NCI-H1092 treated with DMSO at 0.1 percent for 48 hours (cell line): Measurements from ENCODE around the gene WDR37.
"Not testable (repeated sequence)": the region's sequence is repeated elsewhere in the genome, so short reads cannot be mapped to it uniquely, and the experiment has no call there.

Experiments used
- DNase-seq: peaks from one replicate; lab custom pipeline; 2025; lab: John Stamatoyannopoulos, UW

Gene WDR37

DNA sequence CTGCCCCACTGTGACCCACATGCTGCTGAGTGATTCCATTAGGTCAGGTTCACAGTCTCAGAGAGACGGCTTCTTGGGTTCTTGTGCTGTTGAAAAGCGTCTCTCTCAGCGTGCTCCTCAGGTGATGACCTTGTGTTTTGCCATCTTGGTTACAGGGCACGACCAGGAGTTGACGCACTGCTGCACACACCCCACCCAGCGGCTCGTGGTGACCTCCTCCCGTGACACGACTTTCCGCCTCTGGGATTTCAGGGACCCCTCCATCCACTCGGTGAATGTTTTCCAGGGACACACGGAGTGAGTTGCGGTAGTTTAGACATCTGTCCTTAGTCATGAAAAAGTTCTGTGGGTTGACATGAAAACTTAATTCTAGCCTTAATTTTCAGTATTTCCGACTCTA, 48.8 kb downstream of the WDR37 start:
- no peak for DNase-seq

DNA sequence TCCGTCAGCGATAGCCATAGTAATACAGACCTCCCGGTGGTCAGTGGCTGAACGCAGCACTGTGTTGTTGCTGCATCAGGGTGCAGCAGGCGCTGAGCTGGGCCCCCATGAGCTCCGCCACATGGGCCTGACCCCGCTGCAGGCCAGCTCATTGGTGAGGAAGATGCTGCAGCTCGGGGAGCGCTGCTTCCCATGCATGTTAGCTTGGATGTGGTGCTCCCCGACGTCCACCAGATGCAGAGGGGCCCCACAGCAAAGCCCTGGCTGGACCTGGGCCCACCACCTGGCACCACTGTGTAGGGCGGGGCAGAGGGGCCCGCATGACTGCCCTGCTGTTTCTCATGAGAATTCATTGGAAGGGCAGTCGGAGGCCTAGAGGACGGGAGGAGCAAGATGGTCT, 50.8 kb downstream of the WDR37 start:
- DNase-seq, result no peak

DNA sequence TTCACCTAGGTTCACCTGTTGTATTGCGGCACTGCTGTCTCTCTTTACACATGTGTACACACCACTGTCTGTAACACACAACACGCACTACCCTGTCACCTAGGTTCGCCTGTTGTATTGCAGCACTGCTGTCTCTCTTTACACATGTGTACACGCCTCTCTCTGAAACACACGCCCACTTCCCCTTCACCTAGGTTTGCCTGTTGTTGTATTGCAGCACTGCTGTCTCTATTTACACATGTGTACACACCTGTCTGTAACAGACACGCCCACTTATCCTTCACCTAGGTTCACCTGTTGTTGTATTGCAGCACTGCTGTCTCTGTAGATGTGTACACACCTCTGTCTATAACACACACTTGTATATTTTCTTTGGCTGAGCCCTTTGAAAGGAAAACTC, 51.5 kb downstream of the WDR37 start:
- no peak for DNase-seq

DNA sequence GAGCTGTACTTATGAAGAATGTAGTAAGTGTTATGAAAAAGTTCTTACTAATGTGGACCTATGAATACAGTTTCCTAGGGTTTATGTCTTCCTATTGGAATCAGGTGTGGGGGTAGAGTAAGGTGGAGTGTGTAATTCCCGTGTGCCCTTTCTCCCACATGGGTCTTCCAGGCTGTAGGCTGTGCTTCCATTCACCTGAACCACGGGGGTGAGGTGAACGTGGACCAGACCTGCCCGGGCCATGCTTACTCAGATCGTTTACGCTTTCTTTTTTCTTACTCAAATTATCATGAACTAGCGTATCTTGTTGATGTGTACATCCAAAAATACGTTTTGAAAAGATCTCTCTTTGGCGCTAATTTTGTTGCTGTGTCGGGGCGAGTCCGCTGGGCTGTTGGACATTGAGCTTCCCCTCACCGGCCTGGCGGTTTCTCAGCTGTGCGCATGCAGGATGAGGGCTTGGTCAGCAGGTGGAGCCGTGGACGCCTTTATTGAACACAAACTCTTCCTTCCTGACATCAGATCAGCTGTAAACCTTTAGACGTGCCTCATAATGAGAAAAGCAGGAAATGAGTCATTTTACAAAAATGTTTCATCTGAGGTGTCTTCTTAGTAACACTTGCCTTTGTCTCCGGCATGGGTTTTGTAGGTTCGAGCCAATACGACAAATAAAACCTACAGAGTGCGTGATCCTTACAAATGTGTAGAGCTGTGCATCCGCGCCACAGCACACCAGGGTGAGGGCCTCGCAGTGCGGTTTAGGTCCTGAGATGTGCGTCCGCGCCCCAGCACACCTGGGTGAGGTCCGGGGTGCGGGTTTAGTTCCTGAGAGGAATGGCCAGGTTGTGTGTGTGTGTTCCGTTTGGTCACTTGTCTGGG, 53.8 kb downstream of the WDR37 start:
- DNase-seq, result no peak

DNA sequence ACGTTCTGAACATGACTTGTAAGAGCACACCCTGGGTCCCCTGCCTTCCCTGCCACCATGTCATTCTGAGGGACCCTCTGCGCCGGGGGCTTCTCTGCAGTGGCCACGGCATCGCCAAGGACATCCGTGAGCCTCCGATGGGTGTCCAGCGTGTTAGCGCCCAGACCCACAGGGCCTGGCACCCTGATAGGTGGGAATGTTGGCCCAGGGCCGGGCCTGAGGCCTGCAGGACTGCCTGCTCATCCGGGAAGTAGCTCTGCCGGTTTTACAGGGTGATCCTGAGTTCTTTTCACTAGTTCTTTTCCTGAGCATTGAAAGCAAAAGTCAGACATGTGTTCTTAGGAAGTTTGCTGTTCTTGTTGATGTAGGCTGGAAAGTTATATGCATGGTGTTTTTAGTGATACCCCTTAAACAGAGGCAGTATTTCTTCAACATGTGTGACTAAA, 54.5 kb downstream of the WDR37 start:
- no peak for DNase-seq

DNA sequence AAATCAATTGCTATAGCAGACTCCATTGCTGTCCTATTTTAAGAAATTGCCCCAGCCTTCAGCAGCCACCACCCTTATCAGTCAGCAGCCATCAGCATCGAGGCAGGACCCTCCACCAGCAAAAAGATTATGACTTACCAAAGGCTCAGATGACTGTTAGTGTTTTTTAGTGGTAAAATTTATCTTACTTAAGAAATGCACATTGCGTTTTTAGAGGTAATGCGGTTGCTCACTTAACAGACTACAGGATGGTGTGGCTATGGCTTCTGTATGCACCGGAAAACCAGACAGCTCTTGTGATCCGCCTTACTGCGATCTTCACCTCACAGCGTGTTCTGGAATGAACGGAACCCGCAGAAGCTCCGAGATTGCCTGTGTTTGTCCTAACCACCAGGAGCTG, 58.1 kb downstream of the WDR37 start:
- no peak for DNase-seq

DNA sequence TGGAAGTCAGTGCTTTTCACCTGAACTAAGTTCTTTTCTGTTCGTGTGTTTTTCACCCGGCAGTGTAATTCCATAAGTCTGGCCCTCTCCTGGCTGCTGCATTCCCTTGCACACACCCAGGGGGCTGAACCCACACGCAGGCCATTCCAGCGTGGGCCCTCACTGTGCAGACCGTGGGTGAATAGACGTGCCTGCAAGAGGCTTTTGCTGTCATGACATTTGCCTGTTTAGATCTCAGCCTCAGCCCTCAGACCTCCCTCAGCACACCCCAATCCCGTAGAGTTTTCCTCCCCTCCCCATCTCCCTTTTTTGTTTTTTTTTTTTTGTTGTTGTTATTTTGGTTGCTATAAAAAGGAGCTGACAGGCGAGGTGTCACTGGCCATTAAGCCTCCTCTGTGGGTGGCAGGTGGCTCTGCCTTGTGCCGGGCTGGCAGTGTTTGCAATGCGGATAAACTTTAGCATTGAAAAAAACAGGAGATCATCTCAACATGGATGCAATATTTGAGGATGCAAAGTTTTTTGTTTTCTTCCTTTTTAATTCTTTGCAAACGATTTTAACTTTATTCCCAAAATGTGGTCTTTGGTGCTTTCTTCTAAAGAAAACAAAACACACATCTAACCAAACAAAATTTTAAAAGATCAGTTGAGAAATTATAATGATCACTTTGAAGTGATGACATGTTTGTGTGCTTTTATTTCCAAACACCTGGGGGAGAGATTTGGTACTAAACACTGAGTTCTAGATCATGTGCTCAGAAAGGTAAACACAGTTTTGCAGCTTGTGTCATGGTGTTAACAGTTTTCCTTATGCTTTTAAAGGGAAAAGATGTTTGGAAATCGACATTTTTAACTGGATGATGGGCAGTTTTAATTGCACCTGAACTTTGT, 58.8 kb downstream of the WDR37 start:
- DNase-seq, result no peak

DNA sequence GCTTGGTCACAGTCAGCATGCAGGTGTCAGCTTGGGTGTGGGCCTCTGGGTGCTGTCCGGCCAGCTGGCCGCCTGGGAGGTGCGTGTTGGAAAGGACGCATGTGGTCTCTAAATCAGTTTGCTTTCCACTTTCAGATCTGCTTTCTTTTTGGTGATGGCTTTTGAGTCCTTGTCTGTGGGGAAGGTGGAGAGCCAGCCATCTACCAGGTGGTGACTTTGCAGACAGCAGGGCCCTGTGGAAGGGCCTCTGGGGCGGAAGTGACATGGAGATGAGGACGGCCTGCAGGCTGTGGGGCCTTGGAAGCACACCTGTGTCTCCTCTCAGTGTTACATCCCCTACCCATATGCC, 59.4 kb downstream of the WDR37 start:
- DNase-seq, result no peak

DNA sequence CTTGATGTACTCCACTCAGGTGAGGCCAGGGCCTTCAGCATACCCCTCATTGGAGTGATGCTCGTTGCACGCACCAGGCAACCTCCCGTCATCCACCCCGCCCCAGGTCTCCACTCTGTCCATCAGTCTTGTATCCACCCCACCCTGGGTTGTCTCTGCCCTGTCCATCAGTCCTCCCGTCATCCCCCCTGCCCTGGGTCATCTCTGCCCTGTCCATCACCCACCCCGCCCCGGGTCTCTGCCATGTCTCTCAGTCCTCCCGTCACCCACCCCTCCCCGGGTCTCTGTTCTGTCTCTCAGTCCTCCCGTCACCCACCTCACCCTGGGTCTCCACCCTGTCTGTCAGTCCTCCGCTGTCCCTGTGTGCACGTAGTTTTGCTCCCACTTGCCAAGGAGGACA, 59.9 kb downstream of the WDR37 start:
- DNase-seq, result no peak

DNA sequence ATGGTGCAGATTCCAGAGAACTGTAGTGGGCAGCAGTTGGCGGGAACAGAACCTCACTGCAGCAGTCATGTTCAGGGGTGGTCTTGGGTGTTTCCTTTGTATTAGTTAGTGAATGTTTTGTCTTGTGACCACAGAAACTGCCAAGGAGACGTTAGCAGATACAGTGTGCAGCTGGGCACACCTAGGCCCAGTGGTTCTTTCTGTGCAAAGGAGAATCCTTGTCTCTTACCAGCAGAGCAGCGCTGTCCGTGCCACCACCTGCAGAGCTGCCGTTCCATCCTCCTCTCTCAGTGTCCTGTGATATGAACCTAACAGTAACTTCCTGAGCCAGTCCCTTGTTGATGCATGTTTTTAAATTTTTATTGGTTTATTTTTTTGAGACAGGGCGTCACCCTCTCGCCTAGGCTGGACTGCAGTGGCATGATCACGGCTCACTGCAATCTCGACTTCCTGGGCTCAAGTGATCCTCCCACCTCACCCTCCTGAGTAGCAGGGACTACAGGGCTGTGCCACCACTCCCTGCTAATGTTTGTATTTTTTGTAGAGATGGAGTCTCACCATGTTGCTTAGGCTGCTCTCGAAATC, 60.6 kb downstream of the WDR37 start:
- DNase-seq, result no peak

DNA sequence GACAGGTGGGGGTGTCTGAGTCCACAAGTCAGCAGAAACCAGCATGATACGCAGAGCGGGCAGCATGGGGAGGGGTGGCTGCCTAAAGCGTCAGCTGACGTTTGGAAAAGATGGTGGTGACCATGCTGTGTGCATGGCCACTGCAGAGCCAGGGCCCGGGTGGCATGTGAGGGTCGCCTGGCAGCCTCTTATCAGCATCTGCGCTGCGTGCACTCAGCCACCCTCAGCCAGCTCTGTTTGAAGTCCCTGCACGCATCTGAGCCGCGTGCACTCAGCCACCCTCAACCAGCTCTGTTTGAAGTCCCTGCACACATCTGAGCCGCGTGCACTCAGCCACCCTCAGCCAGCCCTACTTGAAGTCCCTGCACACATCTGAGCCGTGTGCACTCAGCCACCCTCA, 61.5 kb downstream of the WDR37 start:
- DNase-seq, result no peak

DNA sequence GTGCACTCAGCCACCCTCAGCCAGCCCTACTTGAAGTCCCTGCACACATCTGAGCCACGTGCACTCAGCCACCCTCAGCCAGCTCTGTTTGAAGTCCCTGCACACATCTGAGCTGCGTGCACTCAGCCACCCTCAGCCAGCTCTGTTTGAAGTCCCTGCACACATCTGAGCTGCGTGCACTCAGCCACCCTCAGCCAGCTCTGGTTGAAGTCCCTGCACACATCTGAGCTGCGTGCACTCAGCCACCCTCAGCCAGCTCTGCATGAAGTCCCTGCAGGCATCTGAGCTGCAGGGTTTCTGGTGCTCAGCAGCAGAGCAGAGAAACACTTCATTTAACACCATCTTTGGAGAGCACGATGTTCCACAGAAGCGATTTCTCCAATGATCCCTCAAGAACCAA, 62.1 kb downstream of the WDR37 start:
- DNase-seq, result not testable (repeated sequence)

DNA sequence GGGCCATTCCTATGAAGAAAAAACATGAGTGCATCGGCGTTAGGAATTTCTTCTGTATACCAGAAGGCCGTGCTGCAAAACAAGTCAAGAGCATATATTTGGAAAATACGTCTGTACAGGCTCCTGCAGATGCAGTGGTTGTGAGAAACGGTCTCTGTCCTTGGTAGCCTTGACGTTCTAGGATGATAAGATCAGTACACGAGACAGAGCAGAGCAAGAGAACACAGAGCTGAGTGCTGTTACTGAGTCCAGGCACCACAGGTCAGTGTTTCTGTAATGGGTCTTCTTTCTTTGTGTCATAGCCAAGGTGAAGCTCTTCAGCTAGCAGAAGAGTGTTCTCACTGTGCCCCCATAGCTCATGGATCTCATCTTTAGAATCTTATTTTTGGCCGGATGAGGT, 62.8 kb downstream of the WDR37 start:
- DNase-seq, result no peak

DNA sequence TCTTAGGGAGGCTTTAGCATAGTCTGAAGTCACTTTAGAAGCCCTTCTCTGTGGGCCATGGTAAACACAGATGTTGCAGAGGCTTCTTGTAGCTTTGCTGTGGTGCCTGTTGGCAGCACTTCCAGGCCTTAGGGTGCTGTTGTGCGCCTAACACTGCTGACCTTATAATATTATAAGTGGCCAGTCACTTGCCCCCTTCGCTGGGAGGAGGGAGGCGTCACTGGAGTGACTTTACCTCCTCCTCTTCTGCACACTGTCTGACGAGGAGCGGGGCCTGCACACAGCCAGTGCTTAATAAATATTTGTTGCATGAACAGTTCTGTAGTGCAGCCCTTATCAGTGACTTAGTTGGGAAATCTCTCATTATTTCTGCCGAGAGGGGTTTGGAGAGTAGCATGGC, 63.3 kb downstream of the WDR37 start:
- no peak for DNase-seq

DNA sequence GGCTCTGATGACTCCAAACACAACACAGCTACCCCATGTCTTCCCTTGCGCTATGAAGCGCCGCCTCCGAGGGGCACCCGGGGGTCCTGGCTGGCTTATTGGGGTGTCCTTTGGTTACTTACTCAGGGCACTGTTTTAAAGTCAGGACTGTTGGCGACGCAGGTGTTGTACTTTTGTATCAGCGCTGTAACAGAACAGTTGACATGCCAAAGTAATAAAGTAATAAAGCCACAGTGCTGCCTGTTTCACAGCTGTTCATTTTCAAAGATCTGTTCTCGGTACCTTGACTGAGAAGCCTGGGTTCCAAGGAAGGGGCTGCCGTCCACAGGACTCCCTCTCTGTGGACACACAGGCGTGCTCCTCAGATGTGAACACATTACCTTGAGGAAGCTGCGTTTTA, 64.1 kb downstream of the WDR37 start:
- no peak for DNase-seq

DNA sequence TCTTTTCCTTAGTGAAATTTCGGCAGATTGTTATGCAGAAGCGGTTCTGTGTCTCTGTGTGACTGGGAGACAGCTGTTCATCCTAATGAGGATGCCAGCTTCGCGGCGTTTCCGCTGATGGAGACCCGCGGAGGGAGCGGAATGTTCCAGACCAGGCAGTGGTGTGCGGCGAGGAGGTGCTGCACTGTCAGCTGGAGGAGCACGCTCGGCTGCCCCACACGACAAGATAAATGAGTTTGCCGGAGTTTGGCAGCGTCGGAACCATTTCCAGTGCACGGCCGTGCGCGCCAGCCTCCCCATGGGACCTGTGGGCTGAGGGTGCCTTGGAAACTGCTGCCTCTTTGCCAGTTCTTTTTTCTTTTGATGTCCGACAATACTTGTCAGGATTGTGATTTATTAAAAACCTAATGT, 64.6 kb downstream of the WDR37 start:
- no peak for DNase-seq

DNA sequence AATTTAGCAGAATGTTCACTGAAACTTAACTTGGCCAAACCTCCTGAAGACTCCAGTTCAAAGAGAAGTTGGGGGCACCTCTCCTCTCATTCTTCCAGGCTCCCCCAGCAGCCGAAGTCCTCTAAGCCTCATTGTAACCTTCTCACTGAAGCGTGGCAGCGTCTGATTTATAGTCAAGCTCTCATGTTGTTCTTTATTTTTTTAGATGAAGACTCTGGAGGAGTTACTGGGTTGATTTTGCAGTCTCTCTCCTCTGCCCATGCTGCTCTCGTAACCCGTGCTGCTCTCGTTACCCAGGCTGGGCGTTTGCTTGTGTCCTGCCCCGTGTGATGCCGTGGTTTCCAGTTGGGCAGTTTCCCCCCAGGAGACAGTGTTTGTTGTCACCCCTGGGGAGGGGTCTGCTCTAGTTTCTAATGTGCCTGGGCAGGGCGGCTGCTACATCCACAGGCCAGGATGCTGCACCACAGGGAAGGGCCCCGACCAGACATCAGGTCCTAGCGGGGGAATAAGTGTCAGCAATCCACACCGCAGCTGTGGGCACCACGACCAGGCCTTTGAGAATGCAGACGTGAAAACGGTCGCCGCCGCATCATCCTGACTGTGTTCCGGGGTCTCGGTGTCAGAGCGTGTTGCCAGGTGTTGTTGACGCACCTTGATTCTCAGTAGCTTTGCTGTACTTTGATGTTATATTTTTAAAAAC, 65.2 kb downstream of the WDR37 start:
- DNase-seq, result no peak

DNA sequence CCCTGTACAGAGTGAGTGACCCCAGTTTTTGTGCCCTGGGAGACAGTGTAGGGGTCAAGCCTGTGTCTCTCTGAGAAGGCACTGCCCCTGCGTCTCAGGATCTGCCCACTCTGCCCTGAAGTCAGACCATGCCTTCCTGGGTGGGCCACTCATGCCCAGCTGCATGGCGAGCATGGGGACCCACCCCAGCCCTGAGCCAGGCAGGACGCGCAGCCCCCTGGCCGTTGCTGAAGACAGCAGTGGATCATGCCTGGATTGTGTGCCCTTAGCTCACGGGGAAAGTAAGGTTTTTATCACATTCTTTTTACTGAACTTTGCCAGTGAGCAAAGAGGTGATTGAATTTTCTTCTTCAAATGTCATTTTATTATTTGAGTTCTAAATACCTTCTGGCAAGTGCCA, 66.2 kb downstream of the WDR37 start:
- DNase-seq, result no peak

DNA sequence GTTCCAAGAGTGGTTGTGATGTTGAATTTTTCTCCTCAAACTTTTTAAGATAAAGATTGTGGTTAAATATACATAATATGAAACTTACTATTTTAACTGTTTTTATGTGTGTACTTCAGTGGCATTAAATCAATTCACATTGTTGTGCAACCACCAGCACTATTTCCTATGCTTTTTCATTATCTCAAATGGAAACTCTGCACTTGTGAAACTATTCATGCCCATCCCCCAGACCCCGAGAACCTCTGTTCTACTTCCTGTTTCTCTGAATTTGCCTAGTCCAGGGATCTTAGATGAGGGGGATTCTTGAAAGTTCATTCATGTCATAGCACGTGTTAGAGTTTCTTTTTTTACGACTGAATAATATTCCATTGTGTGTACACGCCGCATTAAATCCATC, 67.0 kb downstream of the WDR37 start:
- no peak for DNase-seq

DNA sequence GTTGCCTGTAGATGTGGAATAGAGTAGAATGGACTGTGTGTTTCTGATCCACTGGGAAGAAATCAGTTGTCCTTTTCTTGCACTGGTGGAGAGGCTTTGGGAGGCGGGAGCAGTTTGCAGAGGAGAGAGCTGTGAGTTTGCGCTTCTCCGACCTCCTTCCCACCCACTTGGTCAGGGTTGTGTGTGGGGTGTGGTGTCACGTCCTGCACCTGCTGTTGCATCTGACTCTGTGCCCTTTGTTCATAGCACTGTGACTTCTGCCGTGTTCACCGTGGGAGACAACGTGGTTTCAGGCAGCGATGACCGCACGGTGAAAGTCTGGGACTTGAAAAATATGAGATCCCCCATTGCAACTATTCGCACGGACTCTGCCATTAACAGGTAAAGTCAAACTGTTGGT, 67.8 kb downstream of the WDR37 start:
- no peak for DNase-seq

DNA sequence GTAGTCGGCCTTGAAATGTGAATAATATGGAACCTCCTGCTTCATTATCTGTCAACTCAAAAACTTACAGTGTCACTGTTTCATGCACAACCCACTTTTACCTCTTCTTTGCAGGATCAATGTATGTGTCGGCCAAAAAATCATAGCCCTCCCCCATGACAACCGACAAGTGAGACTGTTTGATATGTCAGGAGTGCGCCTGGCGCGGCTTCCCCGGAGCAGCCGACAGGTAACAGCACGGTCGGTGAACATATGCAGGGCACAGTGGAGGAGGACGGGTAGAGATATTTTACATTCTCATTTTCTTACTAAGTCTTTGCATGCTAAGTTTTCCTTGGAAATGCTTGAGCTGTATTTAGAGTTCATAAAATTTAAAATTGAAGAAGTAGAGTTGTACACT, 68.6 kb downstream of the WDR37 start:
- no peak for DNase-seq

DNA sequence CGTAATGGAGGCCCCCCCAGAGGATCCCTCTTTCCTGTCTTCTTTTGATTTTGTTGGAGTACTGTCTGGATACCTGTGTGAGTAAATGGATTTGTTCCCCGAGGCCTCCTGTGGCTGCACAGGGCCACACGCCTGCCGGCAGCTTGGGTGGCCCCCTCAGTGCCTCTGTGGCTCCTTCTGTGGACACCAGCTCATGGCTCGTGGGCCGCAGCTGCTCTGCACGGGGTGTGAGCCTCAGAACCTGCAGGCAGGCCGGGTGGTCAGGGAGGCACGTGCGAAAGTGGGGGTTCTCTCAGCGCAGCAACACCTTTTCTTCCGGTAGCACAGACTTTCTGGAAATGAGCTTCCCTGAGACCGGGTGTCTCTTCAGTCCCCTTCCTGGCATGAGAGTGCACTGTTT, 70.3 kb downstream of the WDR37 start:
- no peak for DNase-seq
